HepG2 (cell line): Measurements from ENCODE around the gene DUSP2. TPM values are rescaled to one million over a fixed set of nuclear protein-coding genes. Genes with fewer than 3 reads are reported as not detected.

ENCODE experiments used
- GATAD2A ChIP-seq: IDR thresholded peaks from 2 replicates; pipeline ENCODE4 v1.6.1; 2016
- GPN1 ChIP-seq: sonication (generic); formaldehyde crosslinking; IDR thresholded peaks from 2 replicates; pipeline ENCODE4 v1.5.1; 2020; ENCODE audit warnings: missing genetic modification reagents, borderline replicate concordance
- KAT7 ChIP-seq: IDR thresholded peaks from 2 replicates; pipeline ENCODE4 v1.6.1; 2018; ENCODE audit warnings: borderline replicate concordance, missing compliant biosample characterization
- YEATS4 ChIP-seq: sonication (generic); formaldehyde crosslinking; IDR thresholded peaks from 2 replicates; pipeline ENCODE4 v1.4.0; 2020; ENCODE audit warnings: missing genetic modification reagents, borderline replicate concordance
- ZBTB21 ChIP-seq: sonication (generic); formaldehyde crosslinking; IDR thresholded peaks from 2 replicates; pipeline ENCODE4 v1.4.0; 2020; ENCODE audit warnings: missing genetic modification reagents
- ZNF562 ChIP-seq: sonication (generic); formaldehyde crosslinking; IDR thresholded peaks from 2 replicates; pipeline ENCODE4 v1.8.0; 2022; ENCODE audit warnings: missing genetic modification reagents, borderline replicate concordance
- ZNF570 ChIP-seq: sonication (generic); formaldehyde crosslinking; IDR thresholded peaks from 2 replicates; pipeline ENCODE4 v1.4.0; 2020; ENCODE audit warnings: mild to moderate bottlenecking, missing genetic modification reagents, borderline replicate concordance
- ZNF605 ChIP-seq: sonication (generic); formaldehyde crosslinking; IDR thresholded peaks from 2 replicates; pipeline ENCODE4 v1.8.0; 2022; ENCODE audit warnings: mild to moderate bottlenecking, missing genetic modification reagents
- ZNF75D ChIP-seq: sonication (generic); formaldehyde crosslinking; IDR thresholded peaks from 2 replicates; pipeline ENCODE4 v1.8.1; 2023; ENCODE audit warnings: missing genetic modification reagents, mild to moderate bottlenecking, borderline replicate concordance
- polyA plus RNA-seq, 8 experiments: library from polyadenylated mRNA; depleted of rRNA in 3 of 8; stranded (reverse) in 7 of 8; unstranded in 1 of 8; fragments of >200 nt; fragmentation: Illumina TruSeq in 4 of 8; extraction: Trizol in 4 of 8; gene quantifications; 2 replicates each; pipeline versions ENCODE4 v1.2.1 to v1.2.3, GENCODE V29; 2011 to 2016; ENCODE audit warnings: low read depth in 4 of 8, missing spikeins in 1 of 8, mixed read lengths in 1 of 8; ENCODE audit not compliant: insufficient read depth in 1 of 8
- total RNA-seq, 5 experiments: library from RNA; depleted of rRNA; stranded (reverse); fragments of >200 nt; fragmentation: Illumina TruSeq; extraction: Trizol; gene quantifications; 2 replicates each; pipeline ENCODE4 v1.2.3, GENCODE V29; 2016; ENCODE audit warnings: low read depth in 1 of 5
- TF ChIP-seq, protein P1 (sequence below): sonication (generic); formaldehyde crosslinking; IDR thresholded peaks from 2 replicates; pipeline ENCODE4 v1.5.0; 2020; ENCODE audit warnings: mild to moderate bottlenecking, missing genetic modification reagents
- TF ChIP-seq, protein P2 (sequence below): sonication (generic); formaldehyde crosslinking; IDR thresholded peaks from 2 replicates; pipeline ENCODE4 v1.4.0; 2020; ENCODE audit warnings: missing genetic modification reagents, borderline replicate concordance
- TF ChIP-seq, protein P3 (sequence below): sonication (generic); formaldehyde crosslinking; IDR thresholded peaks from 2 replicates; pipeline ENCODE4 v1.4.0; 2020; ENCODE audit warnings: missing genetic modification reagents
- TF ChIP-seq, protein P4 (sequence below): sonication (generic); formaldehyde crosslinking; IDR thresholded peaks from 2 replicates; pipeline ENCODE4 v1.4.0; 2020; ENCODE audit warnings: low read depth, mild to moderate bottlenecking, missing genetic modification reagents
- TF ChIP-seq, protein P5 (sequence below): sonication (generic); formaldehyde crosslinking; IDR thresholded peaks from 2 replicates; pipeline ENCODE4 v1.4.0; 2020; ENCODE audit warnings: missing genetic modification reagents, mild to moderate bottlenecking, borderline replicate concordance
- TF ChIP-seq, protein P6 (sequence below): IDR thresholded peaks from 2 replicates; pipeline ENCODE4 v1.6.1; 2016

DUSP2 gene
- total and polyA plus RNA-seq, 2 of the 13 experiments (the other 11 are each of a cell fraction or from before 2014, with no cell fraction given), result not detected

DNA sequence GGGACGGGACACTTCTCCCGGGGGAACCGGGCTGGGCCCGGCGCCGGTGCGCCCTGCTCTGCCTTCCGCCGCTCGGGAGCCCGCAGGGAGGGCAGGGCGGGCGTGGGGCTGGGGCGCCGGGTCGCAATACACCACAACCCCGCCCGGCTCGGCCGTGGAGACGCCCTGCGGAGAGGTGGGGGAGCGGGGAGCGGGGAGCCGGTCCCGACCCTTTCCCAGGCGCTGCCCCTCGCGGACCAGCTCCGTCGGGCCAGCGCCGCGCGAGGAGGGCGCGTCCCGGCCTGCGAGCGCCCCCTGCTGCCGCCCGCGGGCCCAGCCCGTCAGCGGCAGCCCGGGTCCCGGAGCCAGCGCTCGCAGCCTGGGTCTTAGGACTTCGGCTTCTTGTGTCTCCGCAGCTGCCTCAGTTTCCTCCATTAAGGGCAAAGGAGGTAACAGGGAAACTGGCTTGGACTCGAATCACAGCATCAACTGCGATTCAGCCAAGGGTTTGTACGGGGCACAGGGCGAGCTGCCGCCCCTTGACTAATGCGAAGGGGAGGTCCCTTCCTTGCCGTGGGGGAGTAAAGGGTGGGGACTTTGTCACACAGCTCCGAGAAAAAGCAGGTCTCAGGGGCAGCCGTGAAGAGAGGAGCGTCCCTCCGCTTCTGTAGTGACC is 28.2 kb downstream of the DUSP2 start (continued):
- TF ChIP-seq, protein P1, sequence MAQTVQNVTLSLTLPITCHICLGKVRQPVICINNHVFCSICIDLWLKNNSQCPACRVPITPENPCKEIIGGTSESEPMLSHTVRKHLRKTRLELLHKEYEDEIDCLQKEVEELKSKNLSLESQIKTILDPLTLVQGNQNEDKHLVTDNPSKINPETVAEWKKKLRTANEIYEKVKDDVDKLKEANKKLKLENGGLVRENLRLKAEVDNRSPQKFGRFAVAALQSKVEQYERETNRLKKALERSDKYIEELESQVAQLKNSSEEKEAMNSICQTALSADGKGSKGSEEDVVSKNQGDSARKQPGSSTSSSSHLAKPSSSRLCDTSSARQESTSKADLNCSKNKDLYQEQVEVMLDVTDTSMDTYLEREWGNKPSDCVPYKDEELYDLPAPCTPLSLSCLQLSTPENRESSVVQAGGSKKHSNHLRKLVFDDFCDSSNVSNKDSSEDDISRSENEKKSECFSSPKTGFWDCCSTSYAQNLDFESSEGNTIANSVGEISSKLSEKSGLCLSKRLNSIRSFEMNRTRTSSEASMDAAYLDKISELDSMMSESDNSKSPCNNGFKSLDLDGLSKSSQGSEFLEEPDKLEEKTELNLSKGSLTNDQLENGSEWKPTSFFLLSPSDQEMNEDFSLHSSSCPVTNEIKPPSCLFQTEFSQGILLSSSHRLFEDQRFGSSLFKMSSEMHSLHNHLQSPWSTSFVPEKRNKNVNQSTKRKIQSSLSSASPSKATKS (CRISPR knock-in tag), result no peak
- TF ChIP-seq YEATS4 (CRISPR knock-in tag) (peak; percentile 54; the same call in 1 of the 2 replicates), GATAD2A (CRISPR knock-in tag) (no peak), GPN1 (CRISPR knock-in tag) (no peak), ZNF75D (no peak), ZBTB21 (CRISPR knock-in tag) (no peak), KAT7 (CRISPR knock-in tag) (no peak), ZNF562 (CRISPR knock-in tag) (no peak), ZNF605 (CRISPR knock-in tag) (no peak), ZNF570 (CRISPR knock-in tag) (no peak)
- TF ChIP-seq, protein P2, sequence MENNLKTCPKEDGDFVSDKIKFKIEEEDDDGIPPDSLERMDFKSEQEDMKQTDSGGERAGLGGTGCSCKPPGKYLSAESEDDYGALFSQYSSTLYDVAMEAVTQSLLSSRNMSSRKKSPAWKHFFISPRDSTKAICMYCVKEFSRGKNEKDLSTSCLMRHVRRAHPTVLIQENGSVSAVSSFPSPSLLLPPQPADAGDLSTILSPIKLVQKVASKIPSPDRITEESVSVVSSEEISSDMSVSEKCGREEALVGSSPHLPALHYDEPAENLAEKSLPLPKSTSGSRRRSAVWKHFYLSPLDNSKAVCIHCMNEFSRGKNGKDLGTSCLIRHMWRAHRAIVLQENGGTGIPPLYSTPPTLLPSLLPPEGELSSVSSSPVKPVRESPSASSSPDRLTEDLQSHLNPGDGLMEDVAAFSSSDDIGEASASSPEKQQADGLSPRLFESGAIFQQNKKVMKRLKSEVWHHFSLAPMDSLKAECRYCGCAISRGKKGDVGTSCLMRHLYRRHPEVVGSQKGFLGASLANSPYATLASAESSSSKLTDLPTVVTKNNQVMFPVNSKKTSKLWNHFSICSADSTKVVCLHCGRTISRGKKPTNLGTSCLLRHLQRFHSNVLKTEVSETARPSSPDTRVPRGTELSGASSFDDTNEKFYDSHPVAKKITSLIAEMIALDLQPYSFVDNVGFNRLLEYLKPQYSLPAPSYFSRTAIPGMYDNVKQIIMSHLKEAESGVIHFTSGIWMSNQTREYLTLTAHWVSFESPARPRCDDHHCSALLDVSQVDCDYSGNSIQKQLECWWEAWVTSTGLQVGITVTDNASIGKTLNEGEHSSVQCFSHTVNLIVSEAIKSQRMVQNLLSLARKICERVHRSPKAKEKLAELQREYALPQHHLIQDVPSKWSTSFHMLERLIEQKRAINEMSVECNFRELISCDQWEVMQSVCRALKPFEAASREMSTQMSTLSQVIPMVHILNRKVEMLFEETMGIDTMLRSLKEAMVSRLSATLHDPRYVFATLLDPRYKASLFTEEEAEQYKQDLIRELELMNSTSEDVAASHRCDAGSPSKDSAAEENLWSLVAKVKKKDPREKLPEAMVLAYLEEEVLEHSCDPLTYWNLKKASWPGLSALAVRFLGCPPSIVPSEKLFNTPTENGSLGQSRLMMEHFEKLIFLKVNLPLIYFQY (CRISPR knock-in tag), result no peak
- TF ChIP-seq, protein P3, sequence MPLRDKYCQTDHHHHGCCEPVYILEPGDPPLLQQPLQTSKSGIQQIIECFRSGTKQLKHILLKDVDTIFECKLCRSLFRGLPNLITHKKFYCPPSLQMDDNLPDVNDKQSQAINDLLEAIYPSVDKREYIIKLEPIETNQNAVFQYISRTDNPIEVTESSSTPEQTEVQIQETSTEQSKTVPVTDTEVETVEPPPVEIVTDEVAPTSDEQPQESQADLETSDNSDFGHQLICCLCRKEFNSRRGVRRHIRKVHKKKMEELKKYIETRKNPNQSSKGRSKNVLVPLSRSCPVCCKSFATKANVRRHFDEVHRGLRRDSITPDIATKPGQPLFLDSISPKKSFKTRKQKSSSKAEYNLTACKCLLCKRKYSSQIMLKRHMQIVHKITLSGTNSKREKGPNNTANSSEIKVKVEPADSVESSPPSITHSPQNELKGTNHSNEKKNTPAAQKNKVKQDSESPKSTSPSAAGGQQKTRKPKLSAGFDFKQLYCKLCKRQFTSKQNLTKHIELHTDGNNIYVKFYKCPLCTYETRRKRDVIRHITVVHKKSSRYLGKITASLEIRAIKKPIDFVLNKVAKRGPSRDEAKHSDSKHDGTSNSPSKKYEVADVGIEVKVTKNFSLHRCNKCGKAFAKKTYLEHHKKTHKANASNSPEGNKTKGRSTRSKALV (CRISPR knock-in tag), result peak; percentile 66
- TF ChIP-seq, protein P4, sequence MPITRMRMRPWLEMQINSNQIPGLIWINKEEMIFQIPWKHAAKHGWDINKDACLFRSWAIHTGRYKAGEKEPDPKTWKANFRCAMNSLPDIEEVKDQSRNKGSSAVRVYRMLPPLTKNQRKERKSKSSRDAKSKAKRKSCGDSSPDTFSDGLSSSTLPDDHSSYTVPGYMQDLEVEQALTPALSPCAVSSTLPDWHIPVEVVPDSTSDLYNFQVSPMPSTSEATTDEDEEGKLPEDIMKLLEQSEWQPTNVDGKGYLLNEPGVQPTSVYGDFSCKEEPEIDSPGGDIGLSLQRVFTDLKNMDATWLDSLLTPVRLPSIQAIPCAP (CRISPR knock-in tag), result no peak
- TF ChIP-seq, protein P5, sequence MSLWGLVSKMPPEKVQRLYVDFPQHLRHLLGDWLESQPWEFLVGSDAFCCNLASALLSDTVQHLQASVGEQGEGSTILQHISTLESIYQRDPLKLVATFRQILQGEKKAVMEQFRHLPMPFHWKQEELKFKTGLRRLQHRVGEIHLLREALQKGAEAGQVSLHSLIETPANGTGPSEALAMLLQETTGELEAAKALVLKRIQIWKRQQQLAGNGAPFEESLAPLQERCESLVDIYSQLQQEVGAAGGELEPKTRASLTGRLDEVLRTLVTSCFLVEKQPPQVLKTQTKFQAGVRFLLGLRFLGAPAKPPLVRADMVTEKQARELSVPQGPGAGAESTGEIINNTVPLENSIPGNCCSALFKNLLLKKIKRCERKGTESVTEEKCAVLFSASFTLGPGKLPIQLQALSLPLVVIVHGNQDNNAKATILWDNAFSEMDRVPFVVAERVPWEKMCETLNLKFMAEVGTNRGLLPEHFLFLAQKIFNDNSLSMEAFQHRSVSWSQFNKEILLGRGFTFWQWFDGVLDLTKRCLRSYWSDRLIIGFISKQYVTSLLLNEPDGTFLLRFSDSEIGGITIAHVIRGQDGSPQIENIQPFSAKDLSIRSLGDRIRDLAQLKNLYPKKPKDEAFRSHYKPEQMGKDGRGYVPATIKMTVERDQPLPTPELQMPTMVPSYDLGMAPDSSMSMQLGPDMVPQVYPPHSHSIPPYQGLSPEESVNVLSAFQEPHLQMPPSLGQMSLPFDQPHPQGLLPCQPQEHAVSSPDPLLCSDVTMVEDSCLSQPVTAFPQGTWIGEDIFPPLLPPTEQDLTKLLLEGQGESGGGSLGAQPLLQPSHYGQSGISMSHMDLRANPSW, result no peak
- TF ChIP-seq, protein P6, sequence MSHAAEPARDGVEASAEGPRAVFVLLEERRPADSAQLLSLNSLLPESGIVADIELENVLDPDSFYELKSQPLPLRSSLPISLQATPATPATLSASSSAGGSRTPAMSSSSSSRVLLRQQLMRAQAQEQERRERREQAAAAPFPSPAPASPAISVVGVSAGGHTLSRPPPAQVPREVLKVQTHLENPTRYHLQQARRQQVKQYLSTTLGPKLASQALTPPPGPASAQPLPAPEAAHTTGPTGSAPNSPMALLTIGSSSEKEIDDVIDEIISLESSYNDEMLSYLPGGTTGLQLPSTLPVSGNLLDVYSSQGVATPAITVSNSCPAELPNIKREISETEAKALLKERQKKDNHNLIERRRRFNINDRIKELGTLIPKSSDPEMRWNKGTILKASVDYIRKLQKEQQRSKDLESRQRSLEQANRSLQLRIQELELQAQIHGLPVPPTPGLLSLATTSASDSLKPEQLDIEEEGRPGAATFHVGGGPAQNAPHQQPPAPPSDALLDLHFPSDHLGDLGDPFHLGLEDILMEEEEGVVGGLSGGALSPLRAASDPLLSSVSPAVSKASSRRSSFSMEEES (CRISPR knock-in tag), result no peak
